Smooth muscle cell of the brain vasculature (primary cell): ENCODE measurements around the gene C15orf61.

Experiments used
- DNase-seq: peaks from one replicate; pipeline ENCODE4 v3.0.0-alpha.2; 2012; ENCODE audit warnings: low read depth, low spot score

Gene C15orf61

GRCh38 chr15:67512933-67513714, 7.8 kb upstream of the C15orf61 start:
- DNase-seq = no peak

DNA sequence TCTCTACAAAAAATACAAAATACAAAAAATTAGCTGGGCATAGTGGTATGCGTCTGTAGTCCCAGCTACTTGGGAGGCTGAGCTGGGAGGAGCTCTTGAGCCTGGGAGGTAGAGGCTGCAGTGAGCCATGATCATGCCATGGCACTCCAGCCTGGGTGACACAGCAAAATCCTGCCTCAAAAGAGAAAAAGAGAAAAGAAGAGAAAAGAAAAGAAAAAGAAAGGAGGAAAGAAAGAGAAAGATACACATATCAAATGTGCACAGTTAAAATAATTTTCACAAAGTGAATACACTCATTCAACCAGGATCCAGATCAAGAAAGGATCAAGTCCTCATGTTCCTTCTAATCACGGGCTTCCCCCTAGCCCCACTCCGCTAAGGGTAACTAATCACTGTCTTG, 5.8 kb upstream of the C15orf61 start:
- DNase-seq = no peak

DNA sequence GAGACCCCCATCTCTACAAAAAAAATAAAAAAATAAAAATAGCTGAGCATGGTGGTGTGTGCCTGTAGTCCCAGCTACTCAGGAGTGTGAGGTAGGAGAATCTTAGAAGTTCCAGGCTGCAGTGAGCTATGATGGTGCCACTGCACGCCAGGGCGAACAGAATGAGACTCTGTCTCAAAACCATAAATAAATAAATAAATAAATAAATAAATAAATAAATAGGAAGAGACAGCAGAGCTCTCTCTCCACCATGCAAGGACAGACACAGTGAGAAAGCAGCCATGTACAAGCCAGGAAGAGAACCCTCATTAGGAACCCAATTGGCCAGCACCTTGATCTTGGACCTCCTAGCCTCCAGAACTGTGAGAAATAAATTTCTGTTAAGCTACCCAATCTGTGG, 5.4 kb upstream of the C15orf61 start:
- DNase-seq = no peak

- no peak for DNase-seq
These were observed 456 bp upstream of the C15orf61 start for GRCh38 chr15:67520321-67521028.

DNA sequence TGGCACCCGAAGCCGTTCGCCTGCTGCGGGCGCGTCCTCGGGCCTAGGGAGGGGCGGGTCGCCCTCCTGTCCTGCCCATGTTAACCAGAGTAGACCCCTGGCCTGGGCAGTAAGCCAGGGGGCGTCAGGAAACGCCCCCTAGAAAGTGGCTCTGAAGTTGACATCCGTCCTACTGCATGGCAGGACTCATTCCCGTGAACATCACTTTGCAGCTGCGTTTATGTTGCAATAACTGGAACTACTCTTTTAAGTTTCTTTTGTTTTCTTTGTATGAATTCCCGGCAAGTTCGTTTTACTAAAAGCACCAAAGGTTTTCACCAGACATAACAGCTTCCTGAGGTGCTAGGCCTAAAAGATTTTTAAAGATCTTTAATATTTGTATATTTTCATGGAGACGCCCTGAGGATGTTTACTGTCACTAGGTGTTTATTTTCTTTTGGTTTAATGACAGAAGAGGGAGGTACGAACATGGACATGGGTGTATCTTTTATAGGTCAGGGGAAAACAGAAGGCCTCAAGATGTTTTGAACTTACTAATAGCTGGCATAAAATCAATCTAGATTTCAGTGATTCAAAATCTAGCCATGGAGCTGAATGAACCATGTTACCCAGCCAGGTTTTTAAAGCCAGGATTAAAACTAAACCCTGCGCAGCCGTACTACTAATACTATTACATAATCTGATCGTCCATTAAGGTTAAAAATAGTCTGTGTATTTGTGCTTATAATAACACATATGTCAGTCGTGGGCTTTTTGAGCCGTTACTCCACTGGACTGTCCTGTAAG, 1.0 kb downstream of the C15orf61 start:
- no peak for DNase-seq

DNA sequence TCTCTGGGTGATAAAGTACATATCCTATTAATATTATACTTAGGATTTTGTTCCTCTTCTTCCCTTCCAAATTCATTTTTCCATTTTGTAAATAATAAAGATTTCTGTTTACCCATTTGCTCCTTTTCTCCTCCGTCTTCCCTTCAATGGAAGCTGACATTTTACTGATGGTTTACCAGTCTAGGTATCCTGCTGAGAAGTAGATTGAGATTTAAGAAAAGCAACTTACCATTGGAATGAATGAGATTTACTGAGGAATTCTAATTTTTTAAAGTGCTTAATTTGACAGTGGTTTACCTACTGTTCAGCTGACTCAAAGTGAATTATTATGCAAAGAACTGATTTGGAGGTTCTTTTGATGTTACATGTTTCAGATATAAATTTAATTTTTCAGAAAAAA, 2.4 kb downstream of the C15orf61 start:
- DNase-seq = no peak

GRCh38 chr15:67524235-67524634, 3.3 kb downstream of the C15orf61 start:
- DNase-seq = no peak

GRCh38 chr15:67528513-67528912, 7.6 kb downstream of the C15orf61 start:
- DNase-seq = no peak

GRCh38 chr15:67531379-67531914, 10.5 kb downstream of the C15orf61 start:
- no peak for DNase-seq

DNA sequence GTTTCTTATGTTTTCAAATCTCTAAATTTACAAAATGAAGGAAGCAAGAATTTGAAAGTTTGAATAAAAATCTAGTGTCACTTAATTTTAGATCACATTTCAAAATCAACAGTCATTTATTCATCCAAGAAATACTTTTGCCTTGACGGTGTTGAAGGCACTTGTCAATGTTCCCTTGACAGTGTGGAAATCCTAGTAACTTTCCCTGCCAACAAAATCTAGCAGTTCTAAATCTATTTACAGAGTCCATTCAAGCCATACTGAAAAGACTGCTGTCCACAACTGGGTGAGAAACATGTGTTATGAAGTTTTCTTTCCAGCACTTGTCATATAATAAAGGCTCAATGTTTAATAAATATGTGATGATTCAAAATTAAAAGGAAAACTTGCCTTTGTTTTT, 12.9 kb downstream of the C15orf61 start:
- DNase-seq = no peak

GRCh38 chr15:67534360-67534759, 13.4 kb downstream of the C15orf61 start:
- no peak for DNase-seq

- DNase-seq = no peak
These were observed 16.8 kb downstream of the C15orf61 start for GRCh38 chr15:67537771-67538170.

DNA sequence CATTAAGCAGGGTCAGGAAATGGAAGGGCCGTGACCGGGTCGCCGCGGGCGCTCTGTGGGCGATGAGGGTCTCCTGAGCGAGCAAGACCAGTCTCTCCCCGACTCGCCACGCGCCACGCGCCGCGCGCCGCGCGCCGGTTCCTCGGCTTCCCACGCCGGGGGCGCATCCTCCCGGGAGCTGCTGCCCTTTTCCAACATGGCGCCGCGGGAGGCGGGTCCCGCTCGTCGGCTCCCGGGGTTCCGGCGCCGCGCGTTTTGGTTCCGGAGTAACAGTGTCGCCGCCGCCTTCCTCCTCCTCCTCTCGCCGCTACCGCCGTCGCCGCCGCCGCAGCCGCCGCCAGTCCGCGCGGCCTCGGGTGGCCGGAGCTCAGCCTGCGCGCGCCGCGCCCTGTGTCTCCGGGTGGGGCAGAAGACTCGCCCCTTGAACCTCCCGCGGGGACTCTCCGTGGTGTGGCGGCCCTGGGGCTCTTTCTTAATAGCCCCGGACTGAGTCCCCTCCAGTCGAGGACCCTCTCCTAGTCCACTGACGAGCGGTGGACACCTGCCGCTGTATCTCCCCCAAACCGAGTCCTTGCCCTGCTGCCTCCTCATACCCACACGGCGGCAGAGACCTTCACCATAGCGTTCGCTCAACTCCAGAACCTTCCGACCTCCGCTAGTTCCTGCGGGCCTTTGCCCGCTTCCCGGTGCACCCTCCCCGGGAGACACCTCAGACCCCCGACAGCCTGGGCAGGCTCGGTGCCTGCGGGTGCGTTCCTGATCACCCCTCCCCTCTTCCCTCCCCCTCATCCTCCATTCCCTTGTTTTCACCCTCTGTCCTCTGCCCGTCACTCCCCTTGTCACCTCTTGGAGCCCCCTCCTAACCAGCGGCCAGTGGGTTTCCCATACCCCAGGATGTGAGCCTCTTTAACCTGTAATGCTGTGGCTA, 21.8 kb downstream of the C15orf61 start, which contains the start of gene MAP2K5:
MAP2K5 (plus strand) TSS at position 284 of the 928 bp plus-strand sequence; CDS start at position 917, 633 bp downstream.
- no peak for DNase-seq

DNA sequence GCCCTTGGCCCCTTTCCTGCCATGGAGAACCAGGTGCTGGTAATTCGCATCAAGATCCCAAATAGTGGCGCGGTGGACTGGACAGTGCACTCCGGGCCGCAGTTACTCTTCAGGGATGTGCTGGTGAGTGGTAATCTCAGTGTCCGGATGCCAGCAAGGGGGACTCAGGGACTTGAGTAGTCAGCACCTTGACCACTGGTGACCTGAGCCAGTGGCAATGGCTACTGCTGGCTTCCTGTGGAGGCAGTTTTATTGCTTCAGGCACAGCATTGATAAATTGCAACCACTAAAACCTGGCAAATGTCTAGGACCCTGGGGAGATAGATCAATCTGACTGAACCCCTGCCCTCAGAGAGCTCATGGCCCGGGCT, 22.4 kb downstream of the C15orf61 start:
- DNase-seq = no peak

DNA sequence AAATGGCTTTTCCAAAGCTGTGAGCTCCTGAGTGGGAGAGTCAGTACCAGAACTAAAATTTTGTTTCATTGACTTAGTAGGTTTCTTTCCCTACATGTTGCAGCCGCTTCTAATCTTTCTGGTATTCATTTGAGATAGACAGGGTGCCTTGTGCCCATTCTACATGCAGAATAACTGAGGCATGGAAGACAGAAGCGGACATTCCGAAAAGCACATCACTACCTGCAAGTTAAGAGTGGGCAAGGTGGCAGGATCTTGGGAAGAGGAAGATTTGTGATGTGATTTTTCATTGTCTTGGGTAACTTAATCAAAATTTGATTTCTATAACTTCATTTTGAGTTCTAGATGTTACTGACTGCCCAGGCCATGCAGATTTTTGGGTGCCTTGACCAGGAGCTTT, 23.5 kb downstream of the C15orf61 start:
- DNase-seq = no peak

DNA sequence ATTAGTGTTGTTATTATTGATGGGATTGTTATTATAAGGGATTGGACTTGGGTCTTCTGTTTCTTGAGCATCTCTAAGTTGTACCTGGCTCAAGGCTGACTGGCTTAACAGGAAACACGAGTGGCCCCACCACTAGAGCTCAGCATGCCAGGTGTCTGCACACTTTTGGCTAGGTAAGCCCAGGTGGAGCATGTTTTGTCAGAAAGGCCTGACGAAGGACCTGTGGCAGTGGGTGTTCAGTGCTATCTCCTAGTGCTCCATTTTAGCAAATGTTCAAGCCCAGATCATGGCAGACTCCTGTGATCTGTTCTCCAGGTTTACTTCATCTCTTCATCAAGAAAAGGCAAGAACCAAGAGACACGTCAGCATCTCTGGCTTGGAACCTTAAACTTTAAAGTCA, 24.9 kb downstream of the C15orf61 start:
- no peak for DNase-seq

DNA sequence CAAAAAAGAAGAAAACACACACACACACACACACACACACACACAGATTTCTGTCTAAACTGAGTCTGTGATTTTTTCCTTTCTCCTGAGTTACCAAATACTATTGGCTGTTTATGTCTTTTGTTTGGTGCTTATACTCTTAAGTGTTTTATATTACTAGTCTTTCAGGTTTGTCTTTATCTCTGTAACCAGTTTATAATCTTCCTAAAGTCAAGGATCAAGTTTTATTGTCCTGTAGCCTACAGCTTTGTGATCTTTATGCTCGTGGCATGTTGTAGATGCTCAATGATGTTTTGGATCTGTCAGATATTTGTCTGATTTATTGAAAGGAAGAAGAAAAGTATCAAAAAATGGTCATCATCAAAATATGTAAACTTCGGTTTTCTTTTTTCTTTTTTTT, 26.1 kb downstream of the C15orf61 start:
- DNase-seq = no peak

- DNase-seq = no peak
These were observed 26.9 kb downstream of the C15orf61 start for GRCh38 chr15:67547836-67548235.

- DNase-seq = no peak
These were observed 27.4 kb downstream of the C15orf61 start for GRCh38 chr15:67548236-67548852.

DNA sequence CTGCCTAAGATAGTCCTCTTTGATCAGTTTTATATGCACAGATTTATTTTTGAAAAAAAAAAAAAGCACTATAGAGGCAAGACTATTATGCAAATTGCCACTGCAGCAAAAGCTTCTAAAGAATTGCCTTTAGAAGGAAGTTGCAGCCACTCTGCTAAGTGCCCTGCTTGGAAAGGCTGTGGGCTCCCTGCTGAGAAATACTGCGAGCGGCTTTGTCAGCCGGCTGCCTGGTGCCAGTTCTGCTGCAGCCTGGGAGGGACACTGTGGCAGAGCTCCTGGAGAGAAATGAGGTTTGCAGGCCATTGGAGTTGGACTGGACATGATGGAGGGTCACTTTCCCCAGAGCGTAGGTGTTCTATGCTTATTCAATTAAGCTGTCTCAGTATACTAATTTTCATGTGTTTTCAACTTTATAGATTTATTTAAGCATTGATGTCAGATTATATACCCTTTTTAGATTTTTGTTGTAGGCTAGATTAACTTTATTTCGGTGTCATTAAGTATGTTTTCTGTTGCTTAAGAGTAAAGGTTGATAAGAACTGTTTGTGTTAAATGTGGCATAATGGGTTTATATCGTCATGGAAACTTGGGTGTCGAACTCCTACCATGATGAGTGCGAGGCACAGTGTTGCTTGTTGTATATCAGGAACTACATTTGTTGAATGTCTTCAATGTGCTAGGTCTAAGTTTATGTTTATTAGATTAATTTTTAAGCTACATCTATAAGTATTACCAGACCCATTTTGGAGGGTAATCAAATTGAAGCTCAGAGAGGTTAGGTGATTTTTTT, 28.1 kb downstream of the C15orf61 start:
- no peak for DNase-seq
